ENCODE results near the gene FBXL20.
"Not testable (repeated sequence)": the region's sequence is repeated elsewhere in the genome, so short reads cannot be mapped to it uniquely, and the experiment has no call there.

Gene FBXL20

GRCh38 chr17:39380144-39380543 is 21.3 kb downstream of the FBXL20 start:
- Histone ChIP-seq H3K27ac (ENCODE audit: low read depth, low read length, severe bottlenecking) (no peak overlapping the region), H3K9me3 (ENCODE audit: control insufficient read depth, low read length) (no peaks in the 10 kb centered on the region), H3K4me1 (ENCODE audit: control insufficient read depth, insufficient read depth, low read length, poor library complexity, severe bottlenecking) (peaks cover 4% of the 10 kb centered on the region), H3K36me3 (ENCODE audit: control insufficient read depth, insufficient read depth, low read length) (no peaks in the 10 kb centered on the region), H3K4me3 (ENCODE audit: extremely low read depth, insufficient read depth, low read length, poor library complexity, severe bottlenecking) (no peak overlapping the region)
- 100% methylated on average over 1 of the region's 2 CpGs for WGBS, 2 experiments (ENCODE audit: insufficient coverage in 2 of 2)

- 100% methylated on average over 2 of the region's 2 CpGs for WGBS, 2 experiments (ENCODE audit: insufficient coverage in 2 of 2)
- H3K4me1 ChIP-seq (ENCODE audit: control insufficient read depth, insufficient read depth, low read length, poor library complexity, severe bottlenecking): peaks cover 4% of the 10 kb centered on the region
- H3K27ac ChIP-seq (ENCODE audit: low read depth, low read length, severe bottlenecking): no peak overlapping the region
Observed at GRCh38 chr17:39376434-39376833, 25.0 kb downstream of the FBXL20 start.

GRCh38 chr17:39367805-39368204 is 33.6 kb downstream of the FBXL20 start:
- not testable (repeated sequence) for H3K27ac ChIP-seq (ENCODE audit: low read depth, low read length, severe bottlenecking); H3K4me3 ChIP-seq (ENCODE audit: extremely low read depth, insufficient read depth, low read length, poor library complexity, severe bottlenecking); H3K36me3 ChIP-seq (ENCODE audit: control insufficient read depth, insufficient read depth, low read length); H3K4me1 ChIP-seq (ENCODE audit: control insufficient read depth, insufficient read depth, low read length, poor library complexity, severe bottlenecking); H3K9me3 ChIP-seq (ENCODE audit: control insufficient read depth, low read length)
- 100% methylated on average over 1 of the region's 4 CpGs; no CpG with 5 or more reads in 1 of the 2 experiments for WGBS, 2 experiments (ENCODE audit: insufficient coverage in 2 of 2)

More at GRCh38 chr17:39376434-39376833, 25.0 kb downstream of the FBXL20 start:
- no peak overlapping the region for H3K4me3 ChIP-seq (ENCODE audit: extremely low read depth, insufficient read depth, low read length, poor library complexity, severe bottlenecking)
- H3K36me3 ChIP-seq (ENCODE audit: control insufficient read depth, insufficient read depth, low read length): no peaks in the 10 kb centered on the region
- no peaks in the 10 kb centered on the region for H3K9me3 ChIP-seq (ENCODE audit: control insufficient read depth, low read length)

GRCh38 chr17:39365872-39366271 is 35.6 kb downstream of the FBXL20 start:
- no peak overlapping the region for H3K4me3 ChIP-seq (ENCODE audit: extremely low read depth, insufficient read depth, low read length, poor library complexity, severe bottlenecking)
- H3K36me3 ChIP-seq (ENCODE audit: control insufficient read depth, insufficient read depth, low read length): no peaks in the 10 kb centered on the region
- no peaks in the 10 kb centered on the region for H3K4me1 ChIP-seq (ENCODE audit: control insufficient read depth, insufficient read depth, low read length, poor library complexity, severe bottlenecking)
- no peak overlapping the region for H3K27ac ChIP-seq (ENCODE audit: low read depth, low read length, severe bottlenecking)
- H3K9me3 ChIP-seq (ENCODE audit: control insufficient read depth, low read length): no peaks in the 10 kb centered on the region
- WGBS, 2 experiments (ENCODE audit: insufficient coverage in 2 of 2): 100% methylated on average over 2 of the region's 5 CpGs; no CpG with 5 or more reads in 1 of the 2 experiments

- WGBS, 2 experiments (ENCODE audit: insufficient coverage in 2 of 2): 91 to 96% methylated on average over 4 of the region's 4 CpGs
- Histone ChIP-seq H3K9me3 (ENCODE audit: control insufficient read depth, low read length) (no peaks in the 10 kb centered on the region), H3K27ac (ENCODE audit: low read depth, low read length, severe bottlenecking) (no peak overlapping the region), H3K36me3 (ENCODE audit: control insufficient read depth, insufficient read depth, low read length) (no peaks in the 10 kb centered on the region), H3K4me1 (ENCODE audit: control insufficient read depth, insufficient read depth, low read length, poor library complexity, severe bottlenecking) (no peaks in the 10 kb centered on the region), H3K4me3 (ENCODE audit: extremely low read depth, insufficient read depth, low read length, poor library complexity, severe bottlenecking) (no peak overlapping the region)
Observed at GRCh38 chr17:39365242-39365641, 36.2 kb downstream of the FBXL20 start.

GRCh38 chr17:39364236-39365025 is 37.0 kb downstream of the FBXL20 start:
- Histone ChIP-seq H3K4me3 (ENCODE audit: extremely low read depth, insufficient read depth, low read length, poor library complexity, severe bottlenecking) (no peak overlapping the region), H3K4me1 (ENCODE audit: control insufficient read depth, insufficient read depth, low read length, poor library complexity, severe bottlenecking) (no peaks in the 10 kb centered on the region), H3K36me3 (ENCODE audit: control insufficient read depth, insufficient read depth, low read length) (no peaks in the 10 kb centered on the region), H3K9me3 (ENCODE audit: control insufficient read depth, low read length) (no peaks in the 10 kb centered on the region), H3K27ac (ENCODE audit: low read depth, low read length, severe bottlenecking) (no peak overlapping the region)
- 79 to 86% methylated on average over 3 to 5 of the region's 8 CpGs for WGBS, 2 experiments (ENCODE audit: insufficient coverage in 2 of 2)

- Histone ChIP-seq H3K36me3 (ENCODE audit: control insufficient read depth, insufficient read depth, low read length) (no peaks in the 10 kb centered on the region), H3K27ac (ENCODE audit: low read depth, low read length, severe bottlenecking) (no peak overlapping the region), H3K9me3 (ENCODE audit: control insufficient read depth, low read length) (no peaks in the 10 kb centered on the region), H3K4me3 (ENCODE audit: extremely low read depth, insufficient read depth, low read length, poor library complexity, severe bottlenecking) (no peak overlapping the region), H3K4me1 (ENCODE audit: control insufficient read depth, insufficient read depth, low read length, poor library complexity, severe bottlenecking) (no peaks in the 10 kb centered on the region)
- 70 to 83% methylated on average over 1 of the region's 1 CpG for WGBS, 2 experiments (ENCODE audit: insufficient coverage in 2 of 2)
Observed at GRCh38 chr17:39361064-39361463, 40.4 kb downstream of the FBXL20 start.

- WGBS, 2 experiments (ENCODE audit: insufficient coverage in 2 of 2): 93 to 100% methylated on average over 3 of the region's 3 CpGs
- no peaks in the 10 kb centered on the region for H3K4me1 ChIP-seq (ENCODE audit: control insufficient read depth, insufficient read depth, low read length, poor library complexity, severe bottlenecking)
- H3K9me3 ChIP-seq (ENCODE audit: control insufficient read depth, low read length): no peaks in the 10 kb centered on the region
- H3K36me3 ChIP-seq (ENCODE audit: control insufficient read depth, insufficient read depth, low read length): no peaks in the 10 kb centered on the region
- no peak overlapping the region for H3K4me3 ChIP-seq (ENCODE audit: extremely low read depth, insufficient read depth, low read length, poor library complexity, severe bottlenecking)
- no peak overlapping the region for H3K27ac ChIP-seq (ENCODE audit: low read depth, low read length, severe bottlenecking)
Observed at GRCh38 chr17:39360537-39360936, 40.9 kb downstream of the FBXL20 start.

GRCh38 chr17:39359994-39360393 is 41.4 kb downstream of the FBXL20 start:
- Histone ChIP-seq H3K4me3 (ENCODE audit: extremely low read depth, insufficient read depth, low read length, poor library complexity, severe bottlenecking) (no peak overlapping the region), H3K27ac (ENCODE audit: low read depth, low read length, severe bottlenecking) (no peak overlapping the region), H3K4me1 (ENCODE audit: control insufficient read depth, insufficient read depth, low read length, poor library complexity, severe bottlenecking) (no peaks in the 10 kb centered on the region), H3K36me3 (ENCODE audit: control insufficient read depth, insufficient read depth, low read length) (no peaks in the 10 kb centered on the region), H3K9me3 (ENCODE audit: control insufficient read depth, low read length) (no peaks in the 10 kb centered on the region)
- WGBS, 2 experiments (ENCODE audit: insufficient coverage in 2 of 2): no CpG with 5 or more reads among the region's 1 CpG

GRCh38 chr17:39357986-39358385 is 43.4 kb downstream of the FBXL20 start:
- Histone ChIP-seq H3K9me3 (ENCODE audit: control insufficient read depth, low read length) (no peaks in the 10 kb centered on the region), H3K4me3 (ENCODE audit: extremely low read depth, insufficient read depth, low read length, poor library complexity, severe bottlenecking) (no peak overlapping the region), H3K27ac (ENCODE audit: low read depth, low read length, severe bottlenecking) (no peak overlapping the region), H3K4me1 (ENCODE audit: control insufficient read depth, insufficient read depth, low read length, poor library complexity, severe bottlenecking) (no peaks in the 10 kb centered on the region), H3K36me3 (ENCODE audit: control insufficient read depth, insufficient read depth, low read length) (no peaks in the 10 kb centered on the region)
- 73 to 100% methylated on average over 1 to 2 of the region's 3 CpGs for WGBS, 2 experiments (ENCODE audit: insufficient coverage in 2 of 2)

GRCh38 chr17:39357488-39357887 is 43.9 kb downstream of the FBXL20 start:
- Histone ChIP-seq H3K9me3 (ENCODE audit: control insufficient read depth, low read length) (no peaks in the 10 kb centered on the region), H3K27ac (ENCODE audit: low read depth, low read length, severe bottlenecking) (no peak overlapping the region), H3K4me1 (ENCODE audit: control insufficient read depth, insufficient read depth, low read length, poor library complexity, severe bottlenecking) (no peaks in the 10 kb centered on the region), H3K4me3 (ENCODE audit: extremely low read depth, insufficient read depth, low read length, poor library complexity, severe bottlenecking) (no peak overlapping the region), H3K36me3 (ENCODE audit: control insufficient read depth, insufficient read depth, low read length) (no peaks in the 10 kb centered on the region)
- WGBS, 2 experiments (ENCODE audit: insufficient coverage in 2 of 2): 92 to 96% methylated on average over 8 of the region's 8 CpGs

Data from mesodermal cell (in vitro differentiated cells).